DOHH2 (cell line): Measurements from ENCODE around the gene NMNAT2.

ENCODE experiments used
- H3F3A ChIP-seq: fragments of 200-600 bp; sonication (generic), shearing (Covaris generic); 2 replicates; pipeline ENCODE4 v1.6.0; 2016; ENCODE audit warnings: antibody characterized with exemption, mild to moderate bottlenecking; ENCODE audit not compliant: control insufficient read depth, insufficient read depth
- H3K27ac ChIP-seq: fragments of 200-600 bp; sonication (generic); 2 replicates; pipeline ENCODE4 v1.5.1; 2014; ENCODE audit warnings: low read depth, mild to moderate bottlenecking, low read length, moderate library complexity
- H3K27me3 ChIP-seq: fragments of 200-600 bp; sonication (generic); 2 replicates; pipeline ENCODE4 v1.6.1; 2014; ENCODE audit warnings: mild to moderate bottlenecking, low read length, mixed read lengths; ENCODE audit not compliant: control insufficient read depth
- H3K36me3 ChIP-seq: fragments of 200-600 bp; sonication (generic); 2 replicates; pipeline ENCODE4 v1.6.1; 2014; ENCODE audit warnings: mild to moderate bottlenecking, low read length, moderate library complexity, mixed read lengths; ENCODE audit not compliant: control insufficient read depth
- H3K4me1 ChIP-seq: fragments of 200-600 bp; sonication (generic); 2 replicates; pipeline ENCODE4 v1.6.1; 2014; ENCODE audit warnings: mild to moderate bottlenecking, low read length, mixed read lengths; ENCODE audit not compliant: control insufficient read depth
- H3K4me2 ChIP-seq: fragments of 200-600 bp; sonication (generic); 2 replicates; pipeline ENCODE4 v1.6.0; 2014; ENCODE audit warnings: mild to moderate bottlenecking, low read length, moderate library complexity
- H3K4me3 ChIP-seq: fragments of 200-600 bp; sonication (generic); 2 replicates; pipeline ENCODE4 v1.5.1; 2014; ENCODE audit warnings: mild to moderate bottlenecking, low read length, mixed read lengths
- H3K79me2 ChIP-seq: fragments of 200-600 bp; sonication (generic); 2 replicates; pipeline ENCODE4 v1.6.1; 2014; ENCODE audit warnings: mild to moderate bottlenecking, low read length, mixed read lengths; ENCODE audit not compliant: control insufficient read depth
- H3K9me2 ChIP-seq: fragments of 200-600 bp; sonication (generic); replicated peaks from 2 replicates; pipeline ENCODE4 v1.6.1; 2014; ENCODE audit warnings: mild to moderate bottlenecking, low read length, mixed read lengths; ENCODE audit not compliant: control insufficient read depth
- H3K9me3 ChIP-seq: fragments of 200-600 bp; sonication (generic); 2 replicates; pipeline ENCODE4 v1.6.1; 2014; ENCODE audit warnings: antibody characterized with exemption, low read length, mixed read lengths; ENCODE audit not compliant: control insufficient read depth, insufficient read depth
- H4K20me1 ChIP-seq: fragments of 200-600 bp; sonication (generic); 2 replicates; pipeline ENCODE4 v1.6.0; 2014; ENCODE audit warnings: low read depth, mild to moderate bottlenecking, antibody characterized with exemption, low read length, moderate library complexity; ENCODE audit not compliant: control insufficient read depth, insufficient read depth
- CTCF ChIP-seq: fragments of 200-600 bp; sonication (generic); IDR thresholded peaks from one replicate; pipeline ENCODE4 v1.5.1; 2014; ENCODE audit warnings: antibody characterized with exemption, mild to moderate bottlenecking, low read depth, low read length; ENCODE audit not compliant: poor library complexity, severe bottlenecking
- EZH2phosphoT487 ChIP-seq: fragments of 200-600 bp; sonication (generic); IDR thresholded peaks from 2 replicates; pipeline ENCODE4 v1.6.1; 2017; ENCODE audit warnings: borderline replicate concordance, mild to moderate bottlenecking, antibody characterized with exemption, low read length, moderate library complexity, mixed read lengths

NMNAT2 gene

GRCh38 chr1:183366116-183366515, 52.1 kb downstream of the NMNAT2 start:
- no peak overlapping the region for H3K27ac ChIP-seq

GRCh38 chr1:183365676-183366075, 52.5 kb downstream of the NMNAT2 start:
- Histone ChIP-seq H3K4me1 (no peaks in the 10 kb centered on the region), H3K27me3 (peaks cover 19% of the 10 kb centered on the region), H3K4me3 (no peak overlapping the region), H3K36me3 (no peaks in the 10 kb centered on the region), H3K4me2 (no peak overlapping the region), H4K20me1 (no peaks in the 10 kb centered on the region), H3K9me2 (no peaks in the 10 kb centered on the region), H3K9me3 (no peaks in the 10 kb centered on the region), H3F3A (no peaks in the 10 kb centered on the region), H3K79me2 (no peaks in the 10 kb centered on the region), H3K27ac (no peak overlapping the region)
- TF ChIP-seq EZH2phosphoT487, result no peak
- no peak for TF ChIP-seq CTCF

More at GRCh38 chr1:183366116-183366515, 52.1 kb downstream of the NMNAT2 start:
- no peak overlapping the region for H3K4me2 ChIP-seq
- no peaks in the 10 kb centered on the region for H4K20me1 ChIP-seq
- H3K4me1 ChIP-seq, result no peaks in the 10 kb centered on the region
- no peaks in the 10 kb centered on the region for H3F3A ChIP-seq
- H3K9me2 ChIP-seq, result no peaks in the 10 kb centered on the region
- TF ChIP-seq CTCF (no peak), EZH2phosphoT487 (no peak)
- H3K4me3 ChIP-seq, result no peak overlapping the region
- H3K27me3 ChIP-seq, result peaks cover 19% of the 10 kb centered on the region
- H3K36me3 ChIP-seq, result no peaks in the 10 kb centered on the region
- H3K79me2 ChIP-seq, result no peaks in the 10 kb centered on the region
- no peaks in the 10 kb centered on the region for H3K9me3 ChIP-seq

- no peaks in the 10 kb centered on the region for H3K79me2 ChIP-seq
- no peaks in the 10 kb centered on the region for H3K36me3 ChIP-seq
- no peaks in the 10 kb centered on the region for H3K4me1 ChIP-seq
Observed at GRCh38 chr1:183365093-183365492, 53.1 kb downstream of the NMNAT2 start.

More at GRCh38 chr1:183365093-183365492, 53.1 kb downstream of the NMNAT2 start:
- Histone ChIP-seq H3F3A (no peaks in the 10 kb centered on the region), H4K20me1 (no peaks in the 10 kb centered on the region), H3K4me3 (no peak overlapping the region), H3K27me3 (peaks cover 19% of the 10 kb centered on the region), H3K27ac (no peak overlapping the region), H3K9me2 (no peaks in the 10 kb centered on the region), H3K4me2 (no peak overlapping the region), H3K9me3 (no peaks in the 10 kb centered on the region)
- no peak for TF ChIP-seq EZH2phosphoT487
- TF ChIP-seq CTCF, result no peak
